Testis (tissue), 2 donors: ENCODE results near the gene ELK3.

Experiments
- POLR2A ChIP-seq: fragments of 450-650 bp; IDR thresholded peaks from one replicate; pipeline ENCODE4 v1.6.1; 2017; ENCODE audit warnings: antibody characterized with exemption, mild to moderate bottlenecking, moderate library complexity
- TF ChIP-seq, protein P1 (sequence below), 3 experiments: fragments of 450-650 bp in 2 of 3; fragments of 200-600 bp in 1 of 3; sonication (generic) in 1 of 3; IDR thresholded peaks; one replicate each; pipeline ENCODE4 v1.5.1; 2016 to 2019; ENCODE audit warnings: antibody characterized with exemption in 3 of 3, mild to moderate bottlenecking in 2 of 3, moderate library complexity in 1 of 3

DNA sequence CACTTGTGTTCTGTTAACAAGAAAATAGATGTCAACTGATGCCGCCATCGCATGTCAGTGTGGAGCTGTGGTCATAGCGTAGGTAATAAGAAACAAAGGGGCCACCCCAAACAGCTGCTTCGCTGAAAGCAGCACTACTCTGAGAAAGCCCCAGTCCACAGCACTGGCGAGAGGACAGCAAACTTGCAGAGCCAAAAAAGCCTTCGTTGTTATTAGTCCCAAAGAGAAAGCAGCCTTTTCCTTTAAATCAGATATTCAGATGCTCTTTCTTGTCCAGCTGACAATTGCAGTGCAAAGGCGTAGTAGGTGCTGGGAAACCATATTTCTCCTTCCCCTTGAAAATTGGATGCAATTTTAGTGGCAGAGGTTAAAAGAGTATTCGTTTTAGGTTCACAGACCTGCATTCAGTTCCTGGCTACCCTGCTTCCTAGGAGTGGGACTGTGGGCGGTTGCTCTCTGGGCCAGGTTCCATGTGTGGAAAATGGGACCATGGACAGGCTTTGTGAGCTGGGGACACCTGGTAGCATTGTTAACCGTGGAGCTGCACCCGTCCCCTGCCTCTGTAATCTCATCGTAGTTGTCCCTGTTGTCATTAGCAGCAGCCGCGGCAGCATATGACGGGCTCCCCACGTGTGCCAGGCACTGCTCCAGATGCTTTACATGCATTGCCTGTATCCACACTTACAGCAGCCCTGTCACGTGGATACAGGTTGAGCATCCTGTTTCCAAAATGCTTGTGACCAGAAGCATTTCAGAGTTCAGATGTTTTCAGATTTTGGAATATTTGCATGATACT is 54.2 kb downstream of the ELK3 start:
- TF ChIP-seq, protein P1, sequence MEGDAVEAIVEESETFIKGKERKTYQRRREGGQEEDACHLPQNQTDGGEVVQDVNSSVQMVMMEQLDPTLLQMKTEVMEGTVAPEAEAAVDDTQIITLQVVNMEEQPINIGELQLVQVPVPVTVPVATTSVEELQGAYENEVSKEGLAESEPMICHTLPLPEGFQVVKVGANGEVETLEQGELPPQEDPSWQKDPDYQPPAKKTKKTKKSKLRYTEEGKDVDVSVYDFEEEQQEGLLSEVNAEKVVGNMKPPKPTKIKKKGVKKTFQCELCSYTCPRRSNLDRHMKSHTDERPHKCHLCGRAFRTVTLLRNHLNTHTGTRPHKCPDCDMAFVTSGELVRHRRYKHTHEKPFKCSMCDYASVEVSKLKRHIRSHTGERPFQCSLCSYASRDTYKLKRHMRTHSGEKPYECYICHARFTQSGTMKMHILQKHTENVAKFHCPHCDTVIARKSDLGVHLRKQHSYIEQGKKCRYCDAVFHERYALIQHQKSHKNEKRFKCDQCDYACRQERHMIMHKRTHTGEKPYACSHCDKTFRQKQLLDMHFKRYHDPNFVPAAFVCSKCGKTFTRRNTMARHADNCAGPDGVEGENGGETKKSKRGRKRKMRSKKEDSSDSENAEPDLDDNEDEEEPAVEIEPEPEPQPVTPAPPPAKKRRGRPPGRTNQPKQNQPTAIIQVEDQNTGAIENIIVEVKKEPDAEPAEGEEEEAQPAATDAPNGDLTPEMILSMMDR (IDR thresholded peaks at IDR 0.05), result no peak
- TF ChIP-seq POLR2A, result no peak
